OCI-LY1 (cell line): ENCODE measurements around the gene SEMA3F.

Experiments used
- CTCF ChIP-seq: fragments of 200-600 bp; sonication (generic), shearing (Covaris generic); IDR thresholded peaks from 2 replicates; pipeline ENCODE4 v1.5.1; 2017; ENCODE audit warnings: mild to moderate bottlenecking, antibody characterized with exemption, low read length, moderate library complexity, mixed read lengths
- EZH2 ChIP-seq: fragments of 200-600 bp; sonication (generic), shearing (Covaris generic); IDR thresholded peaks from 2 replicates; pipeline ENCODE4 v1.8.0; 2017; ENCODE audit warnings: borderline replicate concordance, mixed run types, mild to moderate bottlenecking, antibody characterized with exemption, low read length, moderate library complexity, mixed read lengths

- no peak for TF ChIP-seq CTCF
- TF ChIP-seq EZH2 = no peak
These were observed 7.7 kb upstream of the SEMA3F start for GRCh38 chr3:50147447-50147846.
